GM19463 (cell line): ENCODE results near the gene ANKRD30B.
"Not testable (repeated sequence)": the region's sequence is repeated elsewhere in the genome, so short reads cannot be mapped to it uniquely, and the experiment has no call there.

ENCODE experiments used
- ATAC-seq: cut with Tn5 transposase; IDR thresholded peaks from one replicate; pipeline ENCODE4 v1.9.1; 2021; ENCODE audit warnings: mild to moderate bottlenecking, moderate library complexity; ENCODE audit not compliant: unreplicated experiment

ANKRD30B gene

DNA sequence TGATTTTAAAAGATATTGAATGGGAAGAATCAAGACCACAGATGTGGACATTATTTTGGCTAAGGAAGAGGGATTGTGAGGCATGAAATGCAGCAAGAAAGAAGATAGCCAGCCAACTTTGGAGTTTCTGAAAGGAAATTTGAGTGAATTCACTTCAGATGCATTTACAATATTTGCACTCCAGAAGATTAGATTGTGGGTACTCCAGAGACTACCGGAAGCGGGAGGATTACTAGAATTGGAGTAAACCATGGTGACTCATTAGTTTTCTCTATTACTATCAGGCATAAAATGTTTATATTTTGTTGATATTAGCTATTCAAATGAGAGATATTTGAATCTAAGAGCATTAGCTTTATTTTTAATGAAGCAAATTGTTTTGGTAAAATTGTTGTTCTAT is 93.6 kb downstream of the ANKRD30B start:
- ATAC-seq = not testable (repeated sequence)

DNA sequence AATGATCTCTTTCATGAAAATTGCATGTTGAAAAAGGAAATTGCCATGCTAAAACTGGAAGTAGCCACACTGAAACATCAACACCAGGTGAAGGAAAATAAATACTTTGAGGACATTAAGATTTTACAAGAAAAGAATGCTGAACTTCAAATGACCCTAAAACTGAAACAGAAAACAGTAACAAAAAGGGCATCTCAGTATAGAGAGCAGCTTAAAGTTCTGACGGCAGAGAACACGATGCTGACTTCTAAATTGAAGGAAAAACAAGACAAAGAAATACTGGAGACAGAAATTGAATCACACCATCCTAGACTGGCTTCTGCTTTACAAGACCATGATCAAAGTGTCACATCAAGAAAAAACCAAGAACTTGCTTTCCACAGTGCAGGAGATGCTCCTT is 103.6 kb downstream of the ANKRD30B start:
- not testable (repeated sequence) for ATAC-seq

DNA sequence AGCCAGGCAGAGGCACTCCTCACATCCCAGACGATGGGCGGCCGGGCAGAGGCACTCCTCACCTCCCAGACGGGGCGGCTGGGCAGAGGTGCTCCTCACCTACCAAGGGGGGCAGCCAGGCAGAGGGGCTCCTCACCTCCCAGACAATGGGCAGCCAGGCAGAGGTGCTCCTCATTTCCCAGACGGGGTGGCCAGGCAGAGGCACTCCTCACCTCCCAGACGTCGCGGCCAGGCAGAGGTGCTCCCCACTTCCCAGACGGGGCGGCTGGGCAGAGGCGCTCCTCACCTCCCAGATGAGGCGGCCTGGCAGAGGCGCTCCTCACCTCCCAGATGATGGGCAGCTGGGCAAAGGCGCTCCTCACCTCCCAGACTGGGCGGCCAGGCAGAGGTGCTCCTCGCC is 107.7 kb downstream of the ANKRD30B start:
- ATAC-seq = not testable (repeated sequence)

DNA sequence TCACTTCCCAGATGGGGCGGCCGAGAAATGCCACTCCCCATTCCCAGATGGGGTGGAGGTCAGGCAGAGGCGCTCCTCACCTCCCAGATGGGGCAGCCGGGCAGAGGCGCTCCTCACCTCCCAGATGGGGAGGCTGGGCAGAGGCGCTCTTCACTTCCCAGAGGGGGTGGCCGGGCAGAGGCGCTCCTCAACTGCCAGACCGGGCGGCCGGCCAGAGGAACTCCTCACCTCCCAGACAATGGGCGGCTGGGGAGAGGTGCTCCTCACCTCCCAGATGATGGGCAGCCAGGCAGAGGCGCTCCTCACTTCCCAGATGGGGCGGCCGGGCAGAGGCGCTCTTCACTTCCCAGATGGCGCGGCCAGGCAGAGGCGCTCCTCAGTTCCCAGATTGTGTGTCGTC is 108.3 kb downstream of the ANKRD30B start:
- ATAC-seq = not testable (repeated sequence)

DNA sequence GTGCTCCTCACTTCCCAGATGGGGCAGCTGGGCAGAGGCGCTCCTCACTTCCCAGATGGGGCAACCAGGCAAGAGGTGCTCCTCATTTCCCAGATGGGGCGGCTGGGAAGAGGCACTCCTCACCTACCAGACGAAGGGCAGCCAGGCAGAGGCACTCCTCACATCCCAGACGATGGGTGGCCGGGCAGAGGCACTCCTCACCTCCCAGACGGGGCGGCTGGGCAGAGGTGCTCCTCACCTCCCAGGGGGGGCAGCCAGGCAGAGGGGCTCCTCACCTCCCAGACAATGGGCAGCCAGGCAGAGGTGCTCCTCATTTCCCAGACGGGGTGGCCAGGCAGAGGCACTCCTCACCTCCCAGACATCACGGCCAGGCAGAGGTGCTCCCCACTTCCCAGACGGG is 110.5 kb downstream of the ANKRD30B start:
- ATAC-seq = not testable (repeated sequence)

DNA sequence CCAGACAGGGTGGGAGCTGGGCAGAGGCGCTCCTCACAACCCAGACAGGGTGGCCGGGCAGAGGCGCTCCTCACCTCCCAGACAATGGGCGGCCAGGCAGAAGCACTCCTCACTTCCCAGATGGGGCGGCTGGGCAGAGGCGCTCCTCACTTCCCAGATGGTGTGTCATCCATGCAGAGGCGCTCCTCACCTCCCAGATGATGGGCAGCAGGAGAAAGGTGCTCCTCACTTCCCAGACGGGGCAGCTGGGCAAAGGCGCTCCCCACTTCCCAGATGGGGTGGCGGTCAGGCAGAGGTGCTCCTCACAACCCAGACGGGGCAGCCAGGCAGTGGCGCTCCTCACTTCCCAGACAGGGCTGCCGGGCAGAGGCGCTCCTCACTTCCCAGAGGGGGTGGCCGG is 112.0 kb downstream of the ANKRD30B start:
- ATAC-seq = not testable (repeated sequence)

DNA sequence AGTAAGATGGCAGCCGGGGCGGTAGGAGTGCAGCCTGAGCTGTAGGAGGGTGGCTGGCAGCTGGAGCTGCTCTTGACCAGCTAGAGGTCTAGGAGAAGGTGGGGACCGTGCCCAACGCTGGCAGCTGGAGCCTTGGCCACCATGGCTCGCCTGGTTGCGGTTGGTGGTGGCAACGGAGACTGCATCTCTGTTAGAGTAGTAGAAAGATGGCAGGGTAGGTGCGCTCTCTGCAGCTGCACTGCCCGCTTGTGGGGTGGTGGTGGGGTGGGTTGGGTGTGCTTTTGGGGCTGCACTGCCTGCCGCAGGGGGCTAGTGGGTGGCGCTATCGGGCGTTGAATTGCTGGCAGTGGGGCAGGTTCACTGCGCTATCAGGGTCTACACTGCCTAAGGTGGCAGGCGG is 118.5 kb downstream of the ANKRD30B start:
- ATAC-seq = not testable (repeated sequence)

DNA sequence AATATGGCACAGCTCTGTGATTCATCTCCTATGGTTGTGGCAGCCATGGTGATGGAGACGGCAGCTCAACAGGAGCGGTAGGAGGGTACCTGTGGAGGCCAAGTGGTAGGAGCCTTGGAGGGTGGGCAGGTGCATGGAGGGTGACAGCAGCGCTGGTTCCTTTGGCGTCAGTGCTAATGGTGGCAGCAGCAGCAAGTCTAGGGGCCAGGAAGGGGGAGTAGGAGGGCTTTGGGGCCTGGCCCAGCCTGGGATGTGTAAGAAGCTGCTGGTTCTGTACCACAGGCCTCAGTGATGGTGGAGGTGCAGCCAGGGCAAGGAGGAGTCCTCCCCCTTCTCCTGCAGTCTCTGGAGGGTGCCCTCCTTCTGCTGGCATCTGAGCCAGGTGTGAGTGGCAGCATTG is 120.0 kb downstream of the ANKRD30B start:
- not testable (repeated sequence) for ATAC-seq

DNA sequence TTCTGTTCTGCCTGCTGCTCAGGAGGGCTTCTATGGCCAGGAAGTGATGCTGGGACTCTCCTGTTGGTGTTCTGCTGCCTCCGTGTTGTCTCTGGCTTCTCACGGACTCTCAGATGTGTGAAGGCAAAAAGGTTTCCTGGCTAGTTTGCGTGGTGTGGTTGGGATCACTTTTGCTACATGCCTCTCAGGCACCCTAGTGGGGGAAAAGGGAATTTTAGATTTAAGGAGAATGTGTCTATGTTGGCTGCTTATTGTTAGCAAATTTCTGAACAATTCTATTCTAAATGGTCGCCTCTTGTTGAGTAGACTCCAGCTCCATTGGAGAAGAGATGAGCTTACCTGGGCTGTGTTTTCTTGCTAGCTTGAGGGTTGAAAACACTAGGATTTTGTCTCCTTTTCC is 120.9 kb downstream of the ANKRD30B start:
- not testable (repeated sequence) for ATAC-seq

DNA sequence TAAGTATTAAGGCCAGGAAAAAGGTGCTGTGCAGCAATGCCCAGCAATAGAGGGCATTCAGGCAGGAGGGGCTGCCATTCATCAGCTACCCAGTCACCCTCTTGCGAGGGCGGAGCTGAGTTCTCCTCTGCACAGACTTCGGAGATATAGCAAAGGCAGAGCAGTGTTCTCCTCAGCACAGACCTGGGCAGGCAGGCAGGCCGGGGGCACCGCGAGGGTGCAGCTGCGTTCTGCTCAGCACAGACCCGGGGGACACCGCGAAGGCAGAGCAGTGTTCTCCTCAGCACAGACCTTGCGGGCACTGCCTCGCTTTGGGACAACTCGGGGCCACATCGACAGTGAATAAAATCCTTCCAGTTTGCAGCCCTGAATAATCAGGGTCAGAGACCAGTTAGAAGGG is 130.9 kb downstream of the ANKRD30B start:
- not testable (repeated sequence) for ATAC-seq

DNA sequence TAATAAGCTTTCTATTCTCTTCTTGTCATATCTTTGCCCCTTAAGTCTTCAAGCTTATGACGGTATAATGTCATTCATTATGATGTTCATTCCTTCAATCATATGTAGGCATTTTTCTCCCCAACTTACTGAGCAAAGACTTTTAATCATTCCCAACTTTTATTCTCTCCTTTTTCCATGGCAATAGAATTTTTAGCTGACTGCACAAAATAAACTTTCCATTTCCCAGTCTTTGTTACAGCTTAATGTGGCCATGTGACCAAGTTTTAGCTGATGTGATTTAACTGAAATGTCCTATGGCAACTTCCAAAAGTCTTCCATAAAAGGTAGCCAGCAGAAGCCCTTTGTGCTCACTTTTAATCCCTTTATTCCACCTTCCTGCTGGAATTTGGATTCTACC is 152.5 kb downstream of the ANKRD30B start:
- ATAC-seq = no peak
